Adrenal gland (tissue), 19 donors: Measurements from ENCODE around the gene HECTD2. TPM values are rescaled to one million over a fixed set of nuclear protein-coding genes. Genes with fewer than 3 reads are reported as not detected.
A peak's percentile ranks its signal among the peaks of the same experiment; 100 is the strongest.
"Not testable (repeated sequence)": the region's sequence is repeated elsewhere in the genome, so short reads cannot be mapped to it uniquely, and the experiment has no call there.

Experiments used
- DNase-seq, 7 donors: peaks; one replicate each; pipeline ENCODE4 v3.0.0-alpha.2; 2019 to 2020
- H3K27ac ChIP-seq, 5 donors: fragments of 200-600 bp; sonication (generic) in 4 of 5; 1 replicate in 3 of 5; 2 replicates in 2 of 5; pipeline versions ENCODE4 v1.5.1 to v1.8.0; 2016 to 2020; ENCODE audit warnings: mild to moderate bottlenecking in 1 of 5
- H3K27me3 ChIP-seq: fragments of 200-600 bp; 2 replicates; pipeline ENCODE4 v1.8.0; 2021
- H3K36me3 ChIP-seq, 2 donors: fragments of 200-600 bp; replicated peaks in 1 of 2; 1 replicate in 1 of 2; 2 replicates in 1 of 2; pipeline versions ENCODE4 v1.5.1 to v1.8.0; 2018 to 2022
- H3K4me1 ChIP-seq, 2 donors: fragments of 200-600 bp; replicated peaks in 1 of 2; 1 replicate in 1 of 2; 2 replicates in 1 of 2; pipeline versions ENCODE4 v1.5.1 to v1.8.0; 2018 to 2021
- H3K4me3 ChIP-seq, 4 donors: fragments of 200-600 bp; sonication (generic) in 3 of 4; one replicate each; pipeline ENCODE4 v1.5.1; 2016 to 2018
- H3K9me3 ChIP-seq, 3 donors: fragments of 200-600 bp; sonication (generic) in 1 of 3; replicated peaks in 1 of 3; 1 replicate in 2 of 3; 2 replicates in 1 of 3; pipeline versions ENCODE4 v1.5.1 to v1.8.0; 2016 to 2021
- CTCF ChIP-seq, 6 experiments: fragments of 450-650 bp in 4 of 6; fragments of 200-600 bp in 2 of 6; sonication (generic) in 1 of 6; IDR thresholded peaks; 1 replicate in 5 of 6; 2 replicates in 1 of 6; pipeline versions ENCODE4 v1.5.1 to v1.8.0; 2016 to 2021; ENCODE audit warnings: antibody characterized with exemption in 6 of 6, mild to moderate bottlenecking in 2 of 6, moderate library complexity in 1 of 6
- POLR2A ChIP-seq, 2 donors: fragments of 450-650 bp; IDR thresholded peaks; one replicate each; pipeline ENCODE4 v1.6.1; 2017; ENCODE audit warnings: antibody characterized with exemption in 2 of 2, mild to moderate bottlenecking in 2 of 2, moderate library complexity in 1 of 2
- WGBS, 4 donors: extraction: QIAGEN DNeasy Blood & Tissue Kit in 2 of 4; methylation state at CpG; one replicate each; pipeline versions ENCODE4 v1.1.5 to v1.1.7; 2013 to 2017; 5-methylcytosine and 5-hydroxymethylcytosine counted together
- intact Hi-C, 2 donors: fragments of 100-400 bp; cut with DNase I; formaldehyde crosslinking; loops; one replicate each; pipeline versions ENCODE4 v1.14.1 to v1.15.0; 2022 to 2023
- long read RNA-seq, 10 donors: library from polyadenylated mRNA in 3 of 10; unstranded in 2 of 10; stranded (forward) in 1 of 10; transcript quantifications; one replicate each; pipeline ENCODE4 v2.0.0 and lab custom pipeline, GENCODE V29; 2021 to 2026
- polyA plus RNA-seq, 3 donors: library from polyadenylated mRNA; stranded (reverse); fragments of 200-250 nt in 2 of 3; fragments of 350-450 nt in 1 of 3; fragmentation: Illumina TruSeq in 1 of 3; extraction: RNeasy Lipid Tissue Mini Kit (QIAGEN cat#74804) in 1 of 3; gene quantifications; one replicate each; pipeline ENCODE4 v1.2.3, GENCODE V29; 2013 to 2014
- total RNA-seq, 9 donors: library from RNA; depleted of rRNA in 4 of 9; stranded (reverse); fragments of >200 nt in 4 of 9; fragments of 120-200 nt in 1 of 9; fragmentation: NEBNext Ultra II Directional in 1 of 9; extraction: Animal tissue kit (Norgen Biotek cat#: 25700) in 1 of 9; gene quantifications; one replicate each; pipeline versions ENCODE4 v1.1.0 to v1.2.4, GENCODE V29; 2013 to 2023
- donor health status: healthy with polysubstance abuse.
- donor health status: Bipolar disorder and iron deficiency.
- donor health status: DM: yes; HTN: yes; CAD: no.
- donor health status: DM: no; HTN: no; CAD: no.
- donor health status: DM: no; HTN: no; CAD: no.
- donor health status: DM: yes; HTN: yes; CAD: no.

HECTD2 gene
- 10 to 100 TPM in 4 of 9 donors, 1 to 10 TPM in 5; 5.4 to 20.3 (median 8.5) TPM for total RNA-seq
- polyA plus RNA-seq: 10 to 100 TPM in 1 of 3 donors, 1 to 10 TPM in 2; 6.8 to 10.1 (median 7.2) TPM
- long read RNA-seq, donor 1: 0 reads
- long read RNA-seq, donor 2: 0 reads
- long read RNA-seq, donor 3: 0 reads
- long read RNA-seq, donor 4, full-length matches to known transcripts: 2 of 2 reads
- long read RNA-seq, donor 4, partial matches to known transcripts: 0 of 2 reads
- long read RNA-seq, donor 4, other reads (novel, unspliced or antisense): 0 of 2 reads
- long read RNA-seq, donor 5, full-length matches to known transcripts: 4 of 9 reads
- long read RNA-seq, donor 5, partial matches to known transcripts: 2 of 9 reads
- long read RNA-seq, donor 5, other reads (novel, unspliced or antisense): 3 of 9 reads
- long read RNA-seq, donor 6, partial matches to known transcripts: 2 of 3 reads
- long read RNA-seq, donor 6, other reads (novel, unspliced or antisense): 1 of 3 reads
- long read RNA-seq, donor 7: 0 reads
- long read RNA-seq, donor 8: 0 reads
- long read RNA-seq, donor 9: 0 reads
- long read RNA-seq, donor 10: 0 reads

GRCh38 chr10:91409869-91410637 lies at the start of gene HECTD2:
TSS of gene HECTD2 (plus strand) at chr10:91410344. CDS start at chr10:91410439, 95 bp downstream.
- DNase-seq: peak; percentile 79 to 85 (median 81)
- TF ChIP-seq POLR2A (IDR thresholded peaks at IDR 0.05) (peak; percentile 59 to 60), CTCF (IDR thresholded peaks at IDR 0.05) (peak in 3 of 6 experiments; percentile 44 to 76 (median 59))
- Histone ChIP-seq H3K4me3 (peak within 1 kb of the TSS; percentile 73 to 92 (median 79)), H3K36me3 (no peaks in the 10 kb centered on the region), H3K4me1 (peaks cover 0 to 29% of the 10 kb centered on the region in 2 donors), H3K9me3 (no peaks in the 10 kb centered on the region), H3K27me3 (no peaks in the 10 kb centered on the region), H3K27ac (peak within 1 kb of the TSS; percentile 97 to 100 (median 100))
- intact Hi-C loops: no loop called here
- WGBS, 4 donors: 0 to 2% (median 0%) methylated on average over 10 to 111 of the region's 111 CpGs

- no peak for DNase-seq
- WGBS, 4 donors: 66 to 74% (median 68%) methylated on average over 3 of the region's 3 CpGs
- Histone ChIP-seq H3K4me3 (no peak overlapping the region), H3K4me1 (no peaks in the 10 kb centered on the region), H3K9me3 (no peaks in the 10 kb centered on the region), H3K27me3 (no peaks in the 10 kb centered on the region), H3K27ac (no peak overlapping the region), H3K36me3 (no peaks in the 10 kb centered on the region)
- no peak for TF ChIP-seq POLR2A (IDR thresholded peaks at IDR 0.05)
- intact Hi-C loops: no loop called here
Measured at GRCh38 chr10:91360461-91360860, 49.7 kb upstream of the HECTD2 start.

GRCh38 chr10:91365519-91365918 lies 44.6 kb upstream of the HECTD2 start:
- intact Hi-C loops: not testable (repeated sequence)

GRCh38 chr10:91366704-91367103 lies 43.4 kb upstream of the HECTD2 start:
- DNase-seq: no peak
- TF ChIP-seq CTCF (IDR thresholded peaks at IDR 0.05) (no peak), POLR2A (IDR thresholded peaks at IDR 0.05) (no peak)
- 51 to 69% (median 60%) methylated on average over 1 of the region's 1 CpG for WGBS, 4 donors
- Histone ChIP-seq H3K27ac (no peak overlapping the region), H3K4me1 (no peaks in the 10 kb centered on the region), H3K4me3 (no peak overlapping the region), H3K9me3 (no peaks in the 10 kb centered on the region), H3K36me3 (no peaks in the 10 kb centered on the region), H3K27me3 (no peaks in the 10 kb centered on the region)
- intact Hi-C loops: no loop called here

More at GRCh38 chr10:91365519-91365918, 44.6 kb upstream of the HECTD2 start:
- H3K27ac ChIP-seq, H3K4me1 ChIP-seq, H3K9me3 ChIP-seq, DNase-seq, H3K36me3 ChIP-seq, H3K4me3 ChIP-seq, H3K27me3 ChIP-seq: not testable (repeated sequence)
- 92 to 100% (median 96%) methylated on average over 2 of the region's 3 CpGs for WGBS, 4 donors

GRCh38 chr10:91367127-91367531 lies 43.0 kb upstream of the HECTD2 start:
- no peaks in the 10 kb centered on the region for H3K36me3 ChIP-seq
- intact Hi-C loops: no loop called here
- H3K4me1 ChIP-seq: no peaks in the 10 kb centered on the region
- no peak overlapping the region for H3K4me3 ChIP-seq
- H3K27ac ChIP-seq: no peak overlapping the region
- H3K27me3 ChIP-seq: no peaks in the 10 kb centered on the region
- TF ChIP-seq POLR2A (IDR thresholded peaks at IDR 0.05) (no peak), CTCF (IDR thresholded peaks at IDR 0.05) (no peak)
- DNase-seq: no peak
- H3K9me3 ChIP-seq: no peaks in the 10 kb centered on the region
